HL-60 (cell line): ENCODE measurements around the gene UFM1.
A peak's percentile ranks its signal among the peaks of the same experiment; 100 is the strongest.

Source experiments
- DNase-seq, 2 experiments: peaks; one replicate each; pipeline ENCODE4 v3.0.0-alpha.2; 2010 to 2020; ENCODE audit warnings: low read depth in 1 of 2, low spot score in 1 of 2
- H3K27ac ChIP-seq: fragments of 250-450 bp; sonication (Bioruptor Pico); replicated peaks from 2 replicates; pipeline ENCODE4 v1.5.1; 2020; ENCODE audit warnings: mild to moderate bottlenecking, moderate library complexity
- H3K27me3 ChIP-seq: fragments of 250-450 bp; sonication (Bioruptor Pico); 2 replicates; pipeline ENCODE4 v1.5.1; 2021; ENCODE audit warnings: mild to moderate bottlenecking, moderate library complexity; ENCODE audit not compliant: insufficient read depth, poor library complexity, severe bottlenecking
- H3K4me3 ChIP-seq: replicated peaks from 2 replicates; pipeline ENCODE4 v1.5.1; 2011; ENCODE audit warnings: mild to moderate bottlenecking, control low read depth, low read length; ENCODE audit not compliant: insufficient read depth
- CTCF ChIP-seq: IDR thresholded peaks from one replicate; pipeline ENCODE4 v1.5.1; 2011; ENCODE audit warnings: low read length, control low read depth, inconsistent platforms; ENCODE audit not compliant: insufficient read depth
- GABPA ChIP-seq: IDR thresholded peaks from 2 replicates; pipeline ENCODE4 v1.6.1; 2012; ENCODE audit warnings: low read depth
- POLR2AphosphoS5 ChIP-seq: IDR thresholded peaks from 2 replicates; pipeline ENCODE4 v1.6.1; 2012; ENCODE audit warnings: low read depth
- REST ChIP-seq: IDR thresholded peaks from 2 replicates; pipeline ENCODE4 v1.6.1; 2012; ENCODE audit warnings: low read depth; ENCODE audit not compliant: insufficient replicate concordance
- SPI1 ChIP-seq: IDR thresholded peaks from 2 replicates; pipeline ENCODE4 v1.6.1; 2012; ENCODE audit warnings: low read depth, mild to moderate bottlenecking, borderline replicate concordance

Gene UFM1

DNA sequence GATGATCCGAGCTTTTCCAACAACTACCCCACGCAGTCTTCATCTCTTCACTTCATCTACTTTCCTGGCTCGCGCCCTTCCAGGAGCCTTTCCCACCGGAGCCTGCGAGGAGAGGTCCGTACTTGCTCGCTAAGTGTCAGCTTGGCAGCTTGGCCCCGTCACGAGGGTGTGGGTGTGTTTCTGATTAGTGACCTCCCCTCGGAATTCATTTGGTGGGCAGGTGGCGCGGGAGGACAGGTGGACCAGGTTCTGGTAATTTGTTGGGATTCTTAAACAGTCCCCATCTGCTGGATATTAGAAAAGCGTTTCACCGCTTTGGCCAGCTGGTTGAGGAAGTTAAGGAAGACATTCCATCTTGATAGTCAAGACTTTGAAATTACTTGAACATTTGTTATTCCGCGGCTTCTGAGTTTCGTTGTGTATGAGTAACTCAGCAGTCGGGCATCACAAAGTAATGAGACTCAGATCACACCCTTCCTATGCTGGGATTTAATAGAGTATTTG lies 515 bp downstream of the UFM1 start:
- H3K27ac ChIP-seq = peak overlapping the region; percentile 99
- peak in 1 of 2 experiments; percentile 48 for DNase-seq
- no peaks in the 10 kb centered on the region for H3K27me3 ChIP-seq
- no peak for TF ChIP-seq CTCF
- TF ChIP-seq GABPA = no peak
- TF ChIP-seq SPI1 = no peak
- no peak for TF ChIP-seq POLR2AphosphoS5
- TF ChIP-seq REST = no peak
- H3K4me3 ChIP-seq = peak overlapping the region; percentile 90

DNA sequence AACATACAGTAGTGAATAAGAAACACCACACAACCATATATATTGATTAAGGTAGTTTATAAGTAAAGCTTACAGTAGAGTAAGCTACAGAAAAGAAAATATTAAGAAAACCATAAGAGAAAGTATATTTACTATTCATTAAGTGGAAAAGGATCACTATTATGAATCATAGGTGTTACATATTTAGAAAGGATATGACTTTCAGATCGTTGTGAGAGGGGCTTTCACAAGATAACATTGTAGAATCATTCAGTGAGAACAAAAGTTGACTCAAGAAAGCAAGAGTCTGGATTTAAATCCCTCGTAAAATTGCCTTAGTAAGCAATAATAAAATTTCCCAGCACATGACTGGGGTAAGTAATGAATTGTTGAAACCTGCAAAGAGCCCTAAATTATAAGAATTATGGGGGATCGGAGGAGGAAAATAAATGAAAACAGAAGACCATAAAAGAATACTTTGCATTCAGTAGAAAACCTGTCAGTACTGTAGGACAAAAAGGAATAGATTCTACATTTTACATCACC lies 6.0 kb downstream of the UFM1 start:
- no peaks in the 10 kb centered on the region for H3K27me3 ChIP-seq
- no peak overlapping the region for H3K27ac ChIP-seq
- TF ChIP-seq CTCF (no peak), REST (no peak), POLR2AphosphoS5 (no peak), SPI1 (no peak), GABPA (no peak)
- H3K4me3 ChIP-seq = no peak overlapping the region
- no peak for DNase-seq

GRCh38 chr13:38358684-38359083 lies 9.0 kb downstream of the UFM1 start:
- no peak overlapping the region for H3K4me3 ChIP-seq
- TF ChIP-seq GABPA = no peak
- TF ChIP-seq SPI1 = no peak
- no peak for TF ChIP-seq POLR2AphosphoS5
- no peak for TF ChIP-seq CTCF
- no peak for TF ChIP-seq REST
- no peak for DNase-seq
- no peak overlapping the region for H3K27ac ChIP-seq
- H3K27me3 ChIP-seq = no peaks in the 10 kb centered on the region
